ENCODE results near the gene LRRC17. TPM values are rescaled to one million over a fixed set of nuclear protein-coding genes. Genes with fewer than 3 reads are reported as not detected.

LRRC17 gene
- total and polyA plus RNA-seq, 9 donors = 32.2 to 145 (median 60.4) TPM

- intact Hi-C loops (cut with DNase I) = no loop called here
- H3K4me1 ChIP-seq (ENCODE audit: insufficient read depth) = peaks cover 1% of the 10 kb centered on the region
- DNase-seq = no peak
Observed at GRCh38 chr7:102895602-102896001, 17.2 kb upstream of the LRRC17 start.

GRCh38 chr7:102896585-102896984 is 16.2 kb upstream of the LRRC17 start:
- H3K9me3 ChIP-seq = no peaks in the 10 kb centered on the region
- H3K27me3 ChIP-seq = no peaks in the 10 kb centered on the region
- DNase-seq = no peak
- TF ChIP-seq CTCF (IDR thresholded peaks at IDR 0.05) (no peak), POLR2A (IDR thresholded peaks at IDR 0.05) (no peak), EP300 (IDR thresholded peaks at IDR 0.05) (no peak)
- intact Hi-C loops (cut with DNase I) = no loop called here
- H3K36me3 ChIP-seq = no peaks in the 10 kb centered on the region
- no peak overlapping the region for H3K27ac ChIP-seq
- H3K4me3 ChIP-seq = no peak overlapping the region
- H3K4me1 ChIP-seq (ENCODE audit: insufficient read depth) = no peaks in the 10 kb centered on the region

More at GRCh38 chr7:102895602-102896001, 17.2 kb upstream of the LRRC17 start:
- no peaks in the 10 kb centered on the region for H3K36me3 ChIP-seq
- TF ChIP-seq CTCF (IDR thresholded peaks at IDR 0.05) = no peak
- no peak for TF ChIP-seq EP300 (IDR thresholded peaks at IDR 0.05)
- no peak for TF ChIP-seq POLR2A (IDR thresholded peaks at IDR 0.05)
- H3K27ac ChIP-seq = peak overlapping the region in 1 of 2 donors; percentile 32
- H3K27me3 ChIP-seq = no peaks in the 10 kb centered on the region
- H3K4me3 ChIP-seq = no peak overlapping the region
- no peaks in the 10 kb centered on the region for H3K9me3 ChIP-seq
- WGBS, 3 donors = 24 to 50% (median 35%) methylated on average over 3 of the region's 3 CpGs

GRCh38 chr7:102897211-102897631 is 15.6 kb upstream of the LRRC17 start:
- Histone ChIP-seq H3K9me3 (no peaks in the 10 kb centered on the region), H3K27ac (no peak overlapping the region), H3K27me3 (no peaks in the 10 kb centered on the region), H3K4me3 (no peak overlapping the region), H3K4me1 (ENCODE audit: insufficient read depth) (no peaks in the 10 kb centered on the region), H3K36me3 (no peaks in the 10 kb centered on the region)
- no peak for TF ChIP-seq POLR2A (IDR thresholded peaks at IDR 0.05)
- no peak for TF ChIP-seq EP300 (IDR thresholded peaks at IDR 0.05)
- no peak for TF ChIP-seq CTCF (IDR thresholded peaks at IDR 0.05)
- intact Hi-C loops (cut with DNase I) = no loop called here
- DNase-seq = no peak
- WGBS, 3 donors = 34 to 44% (median 42%) methylated on average over 2 of the region's 2 CpGs

- Histone ChIP-seq H3K9me3 (no peaks in the 10 kb centered on the region), H3K4me3 (no peak overlapping the region), H3K4me1 (ENCODE audit: insufficient read depth) (no peaks in the 10 kb centered on the region), H3K27me3 (no peaks in the 10 kb centered on the region), H3K36me3 (no peaks in the 10 kb centered on the region), H3K27ac (no peak overlapping the region)
- WGBS, 3 donors = 83 to 92% (median 88%) methylated on average over 5 of the region's 5 CpGs
- TF ChIP-seq POLR2A (IDR thresholded peaks at IDR 0.05) (no peak), EP300 (IDR thresholded peaks at IDR 0.05) (no peak), CTCF (IDR thresholded peaks at IDR 0.05) (no peak)
- intact Hi-C loops (cut with DNase I) = no loop called here
- DNase-seq = no peak
Observed at GRCh38 chr7:102897856-102898531, 14.8 kb upstream of the LRRC17 start.
